OCI-LY7 (cell line): ENCODE data around the gene RREB1.
A peak's percentile ranks its signal among the peaks of the same experiment; 100 is the strongest.

ENCODE experiments used
- EZH2phosphoT487 ChIP-seq: fragments of 200-600 bp; sonication (generic); IDR thresholded peaks from 2 replicates; pipeline ENCODE4 v1.6.1; 2018; ENCODE audit warnings: low read depth, borderline replicate concordance, mild to moderate bottlenecking, mixed run types, antibody characterized with exemption, low read length, moderate library complexity, mixed read lengths
- TF ChIP-seq, protein P1 (sequence below): fragments of 200-600 bp; sonication (generic); conservative IDR thresholded peaks from 2 replicates; pipeline ENCODE4 v1.5.1; 2014; ENCODE audit warnings: mild to moderate bottlenecking, antibody characterized with exemption, low read length, moderate library complexity, mixed read lengths

DNA sequence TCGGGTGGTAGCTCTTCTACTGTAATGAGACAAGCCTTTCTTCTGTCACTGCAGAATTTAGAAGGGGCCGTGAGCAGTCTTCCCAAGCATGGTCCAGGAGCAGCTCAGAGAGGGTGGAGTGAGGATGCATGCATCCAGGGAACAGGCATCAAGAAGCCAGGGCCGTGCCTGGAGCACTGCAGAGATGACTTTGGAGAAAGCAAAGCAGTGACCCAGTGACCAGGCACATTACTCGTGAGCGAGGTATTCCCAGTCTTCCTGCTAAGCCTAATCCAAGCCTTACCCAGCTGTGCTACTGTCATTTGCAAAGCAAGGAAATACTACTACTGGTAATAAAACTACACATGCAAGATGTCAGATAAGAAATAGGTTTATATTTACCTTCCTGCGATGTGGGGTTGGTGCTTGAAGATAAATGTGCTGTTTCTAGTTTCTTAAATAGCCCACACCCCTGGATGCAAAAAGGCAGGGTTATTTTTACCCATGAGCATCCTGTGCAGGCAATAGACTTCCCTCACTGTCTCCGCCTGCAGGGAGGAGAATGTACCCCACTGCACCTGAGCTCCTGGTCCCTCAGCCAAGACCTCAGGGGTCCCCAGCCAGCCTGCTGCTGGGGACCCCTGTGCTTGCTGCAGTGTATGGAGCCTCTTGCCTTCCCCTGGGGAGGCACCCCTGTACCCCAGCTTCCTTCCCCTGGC, 142.3 kb downstream of the RREB1 start:
- TF ChIP-seq, protein P1, sequence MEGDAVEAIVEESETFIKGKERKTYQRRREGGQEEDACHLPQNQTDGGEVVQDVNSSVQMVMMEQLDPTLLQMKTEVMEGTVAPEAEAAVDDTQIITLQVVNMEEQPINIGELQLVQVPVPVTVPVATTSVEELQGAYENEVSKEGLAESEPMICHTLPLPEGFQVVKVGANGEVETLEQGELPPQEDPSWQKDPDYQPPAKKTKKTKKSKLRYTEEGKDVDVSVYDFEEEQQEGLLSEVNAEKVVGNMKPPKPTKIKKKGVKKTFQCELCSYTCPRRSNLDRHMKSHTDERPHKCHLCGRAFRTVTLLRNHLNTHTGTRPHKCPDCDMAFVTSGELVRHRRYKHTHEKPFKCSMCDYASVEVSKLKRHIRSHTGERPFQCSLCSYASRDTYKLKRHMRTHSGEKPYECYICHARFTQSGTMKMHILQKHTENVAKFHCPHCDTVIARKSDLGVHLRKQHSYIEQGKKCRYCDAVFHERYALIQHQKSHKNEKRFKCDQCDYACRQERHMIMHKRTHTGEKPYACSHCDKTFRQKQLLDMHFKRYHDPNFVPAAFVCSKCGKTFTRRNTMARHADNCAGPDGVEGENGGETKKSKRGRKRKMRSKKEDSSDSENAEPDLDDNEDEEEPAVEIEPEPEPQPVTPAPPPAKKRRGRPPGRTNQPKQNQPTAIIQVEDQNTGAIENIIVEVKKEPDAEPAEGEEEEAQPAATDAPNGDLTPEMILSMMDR = peak; percentile 43
- no peak for TF ChIP-seq EZH2phosphoT487
